Measurements from ENCODE around the gene PFKFB2.
"Not testable (repeated sequence)": the region's sequence is repeated elsewhere in the genome, so short reads cannot be mapped to it uniquely, and the experiment has no call there.

PFKFB2 gene

GRCh38 chr1:207041397-207041796 is 11.7 kb upstream of the PFKFB2 start:
- not testable (repeated sequence) for DNase-seq

- DNase-seq = no peak
These were observed 7.6 kb upstream of the PFKFB2 start for GRCh38 chr1:207045453-207045852.

GRCh38 chr1:207047505-207047904 is 5.6 kb upstream of the PFKFB2 start:
- no peak for DNase-seq

GRCh38 chr1:207048041-207048440 is 5.0 kb upstream of the PFKFB2 start:
- DNase-seq = no peak

- no peak for DNase-seq
These were observed 4.0 kb upstream of the PFKFB2 start for GRCh38 chr1:207049054-207049453.

GRCh38 chr1:207049514-207049913 is 3.6 kb upstream of the PFKFB2 start:
- DNase-seq = no peak

GRCh38 chr1:207049974-207050391 is 3.1 kb upstream of the PFKFB2 start:
- DNase-seq = no peak

GRCh38 chr1:207050480-207051190 is 2.4 kb upstream of the PFKFB2 start:
- peak; percentile 95 for DNase-seq

GRCh38 chr1:207051191-207051943 is 1.7 kb upstream of the PFKFB2 start, which contains the start of gene YOD1:
YOD1 (minus strand) TSS chr1:207051208; CDS start chr1:207051030, 178 bp downstream.
- peak; percentile 44 for DNase-seq

- no peak for DNase-seq
These were observed 1.4 kb downstream of the PFKFB2 start for GRCh38 chr1:207054491-207054890.

- no peak for DNase-seq
These were observed 2.4 kb downstream of the PFKFB2 start for GRCh38 chr1:207055386-207056001.

GRCh38 chr1:207056673-207057072 is 3.6 kb downstream of the PFKFB2 start:
- no peak for DNase-seq

GRCh38 chr1:207058252-207058651 is 5.2 kb downstream of the PFKFB2 start:
- no peak for DNase-seq

- DNase-seq = peak; percentile 64
These were observed 6.1 kb downstream of the PFKFB2 start for GRCh38 chr1:207058878-207059867.

GRCh38 chr1:207059881-207060280 is 6.8 kb downstream of the PFKFB2 start:
- no peak for DNase-seq

- DNase-seq = no peak
These were observed 7.5 kb downstream of the PFKFB2 start for GRCh38 chr1:207060596-207060995.

GRCh38 chr1:207062058-207062457 is 9.0 kb downstream of the PFKFB2 start:
- DNase-seq = no peak

- no peak for DNase-seq
These were observed 9.9 kb downstream of the PFKFB2 start for GRCh38 chr1:207063014-207063413.

- no peak for DNase-seq
These were observed 11.5 kb downstream of the PFKFB2 start for GRCh38 chr1:207064561-207064960.

- DNase-seq = no peak
These were observed 14.1 kb downstream of the PFKFB2 start for GRCh38 chr1:207067185-207067584.

- no peak for DNase-seq
These were observed 14.6 kb downstream of the PFKFB2 start for GRCh38 chr1:207067665-207068064.

GRCh38 chr1:207069061-207069460 is 16.0 kb downstream of the PFKFB2 start:
- no peak for DNase-seq

All from NCI-H1092 (cell line).